Transverse colon (tissue), 4 donors: Measurements from ENCODE around the gene HSD17B12. TPM values are rescaled to one million over a fixed set of nuclear protein-coding genes. Genes with fewer than 3 reads are reported as not detected.

Experiments
- DNase-seq: peaks from one replicate; pipeline ENCODE4 v3.0.0-alpha.2; 2019
- H3K27ac ChIP-seq, 4 donors: fragments of 200-600 bp; sonication (generic); 2 replicates each; pipeline ENCODE4 v1.5.1; 2016 to 2018; ENCODE audit warnings: inconsistent platforms in 4 of 4
- H3K27me3 ChIP-seq: fragments of 200-600 bp; sonication (generic); 2 replicates; pipeline ENCODE4 v1.5.1; 2017; ENCODE audit warnings: inconsistent platforms
- H3K36me3 ChIP-seq, 4 donors: fragments of 200-600 bp; sonication (generic); 2 replicates each; pipeline ENCODE4 v1.5.1; 2017 to 2019; ENCODE audit warnings: inconsistent platforms in 4 of 4
- H3K4me1 ChIP-seq, 4 donors: fragments of 200-600 bp; sonication (generic); 2 replicates each; pipeline ENCODE4 v1.5.1; 2017 to 2020; ENCODE audit warnings: inconsistent platforms in 4 of 4
- H3K4me3 ChIP-seq, 4 donors: fragments of 200-600 bp; sonication (generic); 1 replicate in 1 of 4; 2 replicates in 3 of 4; pipeline versions ENCODE4 v1.5.1 to v1.6.1; 2017 to 2019; ENCODE audit warnings: inconsistent platforms in 4 of 4
- H3K9me3 ChIP-seq, 2 donors: fragments of 200-600 bp; sonication (generic); 2 replicates each; pipeline ENCODE4 v1.5.1; 2017 to 2019; ENCODE audit warnings: inconsistent platforms in 2 of 2
- CTCF ChIP-seq, 5 experiments: fragments of 200-600 bp in 3 of 5; fragments of 450-650 bp in 2 of 5; sonication (generic) in 3 of 5; IDR thresholded peaks; 1 replicate in 2 of 5; 2 replicates in 3 of 5; pipeline ENCODE4 v1.5.1; 2016 to 2017; ENCODE audit warnings: antibody characterized with exemption in 5 of 5, inconsistent platforms in 3 of 5, mild to moderate bottlenecking in 2 of 5, moderate library complexity in 1 of 5
- EP300 ChIP-seq: sonication (generic); formaldehyde crosslinking; IDR thresholded peaks from one replicate; pipeline ENCODE4 v1.6.1; 2017; ENCODE audit warnings: antibody characterized with exemption, low read depth
- POLR2A ChIP-seq: fragments of 450-650 bp; IDR thresholded peaks from one replicate; pipeline ENCODE4 v1.6.1; 2016; ENCODE audit warnings: antibody characterized with exemption, mild to moderate bottlenecking, moderate library complexity
- POLR2AphosphoS5 ChIP-seq, 3 donors: sonication (generic); formaldehyde crosslinking; IDR thresholded peaks; one replicate each; pipeline ENCODE4 v1.6.1; 2016; ENCODE audit warnings: antibody characterized with exemption in 3 of 3
- WGBS, 2 donors: methylation state at CpG; one replicate each; pipeline ENCODE4 v1.1.5; 2018; ENCODE audit warnings: low coverage in 1 of 2; 5-methylcytosine and 5-hydroxymethylcytosine counted together
- in situ Hi-C, 4 donors: fragments of 200-750 bp; cut with MboI; loops; one replicate each; pipeline versions ENCODE4 v1.15.0 to v1.15.1; 2017; ENCODE audit warnings: low sequenced_read_pairs in 3 of 4, low pct_ligation_motif_present in 1 of 4, low pct_unique_long_range_greater_than_20kb in 1 of 4
- intact Hi-C: fragments of 100-400 bp; cut with DNase I; formaldehyde crosslinking; loops from one replicate; pipeline ENCODE4 v1.15.1; 2023; ENCODE audit warnings: low total_unique reads
- total RNA-seq, 4 donors: library from RNA; depleted of rRNA; stranded (reverse); fragments of >200 nt; gene quantifications; one replicate each; pipeline ENCODE4 v1.1.0, GENCODE V29; 2016

The HSD17B12 gene
- total RNA-seq, 4 donors from 2014 or later, result 33.3 to 65.7 (median 47.1) TPM

GRCh38 chr11:43812471-43812870 is 131.9 kb downstream of the HSD17B12 start:
- TF ChIP-seq POLR2AphosphoS5 (IDR thresholded peaks at IDR 0.05), result no peak
- no peak for TF ChIP-seq CTCF (IDR thresholded peaks at IDR 0.05)
- no peak for TF ChIP-seq EP300
- TF ChIP-seq POLR2A, result no peak
- Histone ChIP-seq H3K36me3 (peaks cover 0 to 12% (median 3%) of the 10 kb centered on the region in 4 donors), H3K4me3 (no peak overlapping the region), H3K4me1 (no peaks in the 10 kb centered on the region), H3K27me3 (no peaks in the 10 kb centered on the region), H3K9me3 (no peaks in the 10 kb centered on the region), H3K27ac (no peak overlapping the region)
- intact Hi-C loops, result no loop called here
- in situ Hi-C loops, result no loop called here
- no peak for DNase-seq

GRCh38 chr11:43818220-43818619 is 137.7 kb downstream of the HSD17B12 start:
- TF ChIP-seq CTCF (IDR thresholded peaks at IDR 0.05) (no peak), EP300 (no peak), POLR2AphosphoS5 (IDR thresholded peaks at IDR 0.05) (no peak), POLR2A (no peak)
- H3K4me3 ChIP-seq, result no peak overlapping the region
- intact Hi-C loops (no loop called here), in situ Hi-C loops (no loop called here)
- peaks cover 0 to 15% (median 3%) of the 10 kb centered on the region in 4 donors for H3K36me3 ChIP-seq
- no peak for DNase-seq
- no peak overlapping the region for H3K27ac ChIP-seq
- WGBS, 2 donors, result 83 to 90% methylated on average over 1 of the region's 1 CpG
- no peaks in the 10 kb centered on the region for H3K4me1 ChIP-seq
- H3K27me3 ChIP-seq, result no peaks in the 10 kb centered on the region
- H3K9me3 ChIP-seq, result no peaks in the 10 kb centered on the region

- Histone ChIP-seq H3K36me3 (peaks cover 0 to 12% (median 3%) of the 10 kb centered on the region in 4 donors), H3K9me3 (no peaks in the 10 kb centered on the region), H3K27ac (no peak overlapping the region), H3K27me3 (no peaks in the 10 kb centered on the region), H3K4me3 (no peak overlapping the region), H3K4me1 (no peaks in the 10 kb centered on the region)
- no peak for DNase-seq
- intact Hi-C loops, result no loop called here
- WGBS, 2 donors, result 80 to 83% methylated on average over 1 to 2 of the region's 2 CpGs
- in situ Hi-C loops, result no loop called here
- TF ChIP-seq POLR2A (no peak), EP300 (no peak), POLR2AphosphoS5 (IDR thresholded peaks at IDR 0.05) (no peak), CTCF (IDR thresholded peaks at IDR 0.05) (no peak)
Measured at GRCh38 chr11:43819926-43820325, 139.4 kb downstream of the HSD17B12 start.

GRCh38 chr11:43823316-43823715 is 142.8 kb downstream of the HSD17B12 start:
- no peaks in the 10 kb centered on the region for H3K4me1 ChIP-seq
- H3K9me3 ChIP-seq, result no peaks in the 10 kb centered on the region
- H3K27ac ChIP-seq, result no peak overlapping the region
- in situ Hi-C loops (no loop called here), intact Hi-C loops (no loop called here)
- no peak for DNase-seq
- H3K36me3 ChIP-seq, result peaks cover 0 to 4% (median 0%) of the 10 kb centered on the region in 4 donors
- H3K4me3 ChIP-seq, result no peak overlapping the region
- no peak for TF ChIP-seq CTCF (IDR thresholded peaks at IDR 0.05)
- TF ChIP-seq POLR2AphosphoS5 (IDR thresholded peaks at IDR 0.05), result no peak
- 99 to 100% methylated on average over 2 to 6 of the region's 6 CpGs for WGBS, 2 donors
- H3K27me3 ChIP-seq, result no peaks in the 10 kb centered on the region
